GM12891 (cell line): ENCODE results near the gene MYADM.

Experiments used
- PAX5 ChIP-seq: IDR thresholded peaks from 2 replicates; pipeline ENCODE4 v1.6.1; 2011; ENCODE audit warnings: low read length, moderate library complexity, mild to moderate bottlenecking; ENCODE audit not compliant: insufficient read depth, severe bottlenecking
- POLR2A ChIP-seq: IDR thresholded peaks from 2 replicates; pipeline ENCODE4 v1.6.1; 2011; ENCODE audit warnings: low read depth, low read length, control low read depth
- POLR2AphosphoS5 ChIP-seq: IDR thresholded peaks from 2 replicates; pipeline ENCODE4 v1.6.1; 2011; ENCODE audit warnings: low read depth, low read length, control low read depth
- SPI1 ChIP-seq: IDR thresholded peaks from 2 replicates; pipeline ENCODE4 v1.6.1; 2011; ENCODE audit warnings: low read depth, low read length, control low read depth

DNA sequence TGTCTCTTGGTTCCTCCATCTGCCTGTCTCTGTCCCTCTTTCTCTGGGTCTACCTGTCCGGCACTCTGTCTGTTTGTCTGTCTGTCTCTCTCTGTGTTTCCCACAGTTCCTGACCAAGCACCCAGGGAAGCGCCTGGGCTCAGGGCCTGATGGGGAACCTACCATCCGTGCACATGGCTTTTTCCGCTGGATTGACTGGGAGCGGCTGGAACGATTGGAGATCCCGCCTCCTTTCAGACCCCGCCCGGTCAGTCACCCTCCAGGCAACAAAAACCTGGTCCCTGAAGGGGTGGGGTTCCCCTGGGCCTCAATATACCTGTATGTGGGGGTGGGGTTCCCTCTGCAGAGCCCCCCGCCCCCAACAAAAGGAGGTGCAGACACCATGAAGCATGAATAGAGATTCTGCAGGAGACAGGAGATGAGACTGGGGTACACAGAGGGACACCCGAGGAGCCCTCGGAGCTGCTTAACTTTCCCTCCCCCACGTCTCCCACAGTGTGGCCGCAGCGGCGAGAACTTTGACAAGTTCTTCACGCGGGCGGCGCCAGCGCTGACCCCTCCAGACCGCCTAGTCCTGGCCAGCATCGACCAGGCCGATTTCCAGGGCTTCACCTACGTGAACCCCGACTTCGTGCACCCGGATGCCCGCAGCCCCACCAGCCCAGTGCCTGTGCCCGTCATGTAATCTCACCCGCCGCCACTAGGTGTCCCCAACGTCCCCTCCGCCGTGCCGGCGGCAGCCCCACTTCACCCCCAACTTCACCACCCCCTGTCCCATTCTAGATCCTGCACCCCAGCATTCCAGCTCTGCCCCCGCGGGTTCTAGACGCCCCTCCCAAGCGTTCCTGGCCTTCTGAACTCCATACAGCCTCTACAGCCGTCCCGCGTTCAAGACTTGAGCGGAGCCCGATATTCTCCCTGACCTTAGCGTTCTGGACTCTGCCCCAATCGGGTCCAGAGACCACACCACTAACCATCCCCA lies 38.8 kb downstream of the MYADM start:
- TF ChIP-seq POLR2AphosphoS5 (no peak), POLR2A (no peak), PAX5 (no peak), SPI1 (no peak)
